Right lobe of liver (tissue), 6 donors: Measurements from ENCODE around the gene PDSS2. TPM values are rescaled to one million over a fixed set of nuclear protein-coding genes. Genes with fewer than 3 reads are reported as not detected.

Source experiments
- ATAC-seq, 4 donors: fragments of 200-7000 bp; cut with Tn5 transposase; one replicate each; pipeline ENCODE4 v1.9.1; 2020; ENCODE audit warnings: mild to moderate bottlenecking in 4 of 4, moderate library complexity in 4 of 4
- DNase-seq, 3 donors: peaks; one replicate each; pipeline ENCODE4 v3.0.0-alpha.2; 2020
- H3K27ac ChIP-seq, 3 donors: fragments of 200-600 bp; one replicate each; pipeline ENCODE4 v1.8.0; 2022
- H3K27me3 ChIP-seq, 2 donors: fragments of 200-600 bp; one replicate each; pipeline ENCODE4 v1.8.0; 2022
- H3K36me3 ChIP-seq, 4 donors: fragments of 200-600 bp; sonication (generic) in 1 of 4; one replicate each; pipeline versions ENCODE4 v1.5.1 to v1.8.0; 2017 to 2022; ENCODE audit warnings: control low read depth in 1 of 4
- H3K4me1 ChIP-seq, 4 donors: fragments of 200-600 bp; sonication (generic) in 1 of 4; one replicate each; pipeline versions ENCODE4 v1.5.1 to v1.8.0; 2017 to 2022; ENCODE audit warnings: control low read depth in 1 of 4
- H3K4me3 ChIP-seq, 3 donors: fragments of 200-600 bp; one replicate each; pipeline ENCODE4 v1.8.0; 2022
- H3K9me3 ChIP-seq, 4 donors: fragments of 200-600 bp; sonication (generic) in 1 of 4; one replicate each; pipeline versions ENCODE4 v1.5.1 to v1.8.0; 2017 to 2022; ENCODE audit warnings: control low read depth in 1 of 4
- CTCF ChIP-seq, 4 donors: fragments of 200-600 bp in 3 of 4; fragments of 450-650 bp in 1 of 4; IDR thresholded peaks; one replicate each; pipeline versions ENCODE4 v1.5.1 to v1.8.0; 2016 to 2022; ENCODE audit warnings: antibody characterized with exemption in 4 of 4, mild to moderate bottlenecking in 2 of 4
- POLR2A ChIP-seq: fragments of 450-650 bp; IDR thresholded peaks from one replicate; pipeline ENCODE4 v1.6.1; 2017; ENCODE audit warnings: antibody characterized with exemption, mild to moderate bottlenecking
- WGBS: methylation state at CpG from one replicate; pipeline ENCODE4 v1.1.6; 2018; ENCODE audit warnings: low coverage, low lambda C conversion rate; ENCODE audit not compliant: insufficient coverage; ENCODE audit errors: missing lambda C conversion rate; 5-methylcytosine and 5-hydroxymethylcytosine counted together
- intact Hi-C, 2 donors: fragments of 100-400 bp; cut with DNase I; formaldehyde crosslinking; loops; one replicate each; pipeline versions ENCODE4 v1.11.2 to v1.14.1; 2022
- total RNA-seq, 6 experiments: library from RNA; depleted of rRNA in 2 of 6; stranded (reverse); fragments of >200 nt in 2 of 6; fragmentation: NEBNext Ultra II Directional in 3 of 6; extraction: Animal tissue kit (Norgen Biotek cat#: 25700) in 3 of 6; gene quantifications; one replicate each; pipeline versions ENCODE4 v1.1.0 to v1.2.4, GENCODE V29; 2016 to 2023
- donor health status: DM: no; HTN: yes; CAD: no.
- donor health status: DM: no; HTN: no; CAD: no.
- donor health status: DM: no; HTN: no; CAD: no.
- donor health status: DM: no; HTN: yes; CAD: no.
- donor health status: DM: no; HTN: yes; CAD: no.

PDSS2 gene
- total RNA-seq, 6 experiments from 2014 or later = 17.0 to 25.1 (median 19.0) TPM

- ATAC-seq = peak; percentile 77 to 94 (median 88)
- Histone ChIP-seq H3K4me3 (no peak overlapping the region), H3K36me3 (no peaks in the 10 kb centered on the region), H3K27ac (peak overlapping the region in 1 of 3 donors; percentile 10), H3K9me3 (no peaks in the 10 kb centered on the region), H3K27me3 (no peaks in the 10 kb centered on the region), H3K4me1 (peaks cover 0 to 19% (median 7%) of the 10 kb centered on the region in 4 donors)
- DNase-seq = no peak
- WGBS = 62% methylated on average over 5 of the region's 5 CpGs
- intact Hi-C loops = no loop called here
- TF ChIP-seq POLR2A = no peak
Measured at GRCh38 chr6:107331409-107332386, 127.7 kb downstream of the PDSS2 start.

- intact Hi-C loops = no loop called here
- DNase-seq = no peak
- Histone ChIP-seq H3K36me3 (no peaks in the 10 kb centered on the region), H3K4me3 (no peak overlapping the region), H3K27me3 (no peaks in the 10 kb centered on the region), H3K27ac (no peak overlapping the region), H3K9me3 (no peaks in the 10 kb centered on the region), H3K4me1 (peaks cover 0 to 19% (median 7%) of the 10 kb centered on the region in 4 donors)
- no peak for TF ChIP-seq POLR2A
- TF ChIP-seq CTCF (IDR thresholded peaks at IDR 0.05) = no peak
- 76% methylated on average over 4 of the region's 4 CpGs for WGBS
- no peak for ATAC-seq
Measured at GRCh38 chr6:107330168-107330567, 129.2 kb downstream of the PDSS2 start.

GRCh38 chr6:107329063-107329860 is 130.1 kb downstream of the PDSS2 start:
- H3K36me3 ChIP-seq = no peaks in the 10 kb centered on the region
- H3K9me3 ChIP-seq = no peaks in the 10 kb centered on the region
- intact Hi-C loops = no loop called here
- no peaks in the 10 kb centered on the region for H3K27me3 ChIP-seq
- DNase-seq = no peak
- H3K27ac ChIP-seq = no peak overlapping the region
- ATAC-seq = no peak
- TF ChIP-seq CTCF (IDR thresholded peaks at IDR 0.05) = no peak
- no peak for TF ChIP-seq POLR2A
- H3K4me1 ChIP-seq = peaks cover 0 to 19% (median 7%) of the 10 kb centered on the region in 4 donors
- WGBS = 74% methylated on average over 5 of the region's 5 CpGs
- H3K4me3 ChIP-seq = no peak overlapping the region

GRCh38 chr6:107328081-107328480 is 131.3 kb downstream of the PDSS2 start:
- no peaks in the 10 kb centered on the region for H3K9me3 ChIP-seq
- DNase-seq (no peak), ATAC-seq (no peak)
- TF ChIP-seq CTCF (IDR thresholded peaks at IDR 0.05) (no peak), POLR2A (no peak)
- H3K36me3 ChIP-seq = no peaks in the 10 kb centered on the region
- no peaks in the 10 kb centered on the region for H3K27me3 ChIP-seq
- H3K27ac ChIP-seq = no peak overlapping the region
- peaks cover 0 to 19% (median 7%) of the 10 kb centered on the region in 4 donors for H3K4me1 ChIP-seq
- WGBS = 92% methylated on average over 3 of the region's 3 CpGs
- intact Hi-C loops = no loop called here
- no peak overlapping the region for H3K4me3 ChIP-seq
